OCI-M2 (cell line): ENCODE data around the gene RRM1.
A peak's percentile ranks its signal among the peaks of the same experiment; 100 is the strongest.

ENCODE experiments used
- DNase-seq: peaks from one replicate; lab custom pipeline; 2025; ENCODE audit not compliant: unreplicated experiment; lab: John Stamatoyannopoulos, UW

RRM1 gene

DNA sequence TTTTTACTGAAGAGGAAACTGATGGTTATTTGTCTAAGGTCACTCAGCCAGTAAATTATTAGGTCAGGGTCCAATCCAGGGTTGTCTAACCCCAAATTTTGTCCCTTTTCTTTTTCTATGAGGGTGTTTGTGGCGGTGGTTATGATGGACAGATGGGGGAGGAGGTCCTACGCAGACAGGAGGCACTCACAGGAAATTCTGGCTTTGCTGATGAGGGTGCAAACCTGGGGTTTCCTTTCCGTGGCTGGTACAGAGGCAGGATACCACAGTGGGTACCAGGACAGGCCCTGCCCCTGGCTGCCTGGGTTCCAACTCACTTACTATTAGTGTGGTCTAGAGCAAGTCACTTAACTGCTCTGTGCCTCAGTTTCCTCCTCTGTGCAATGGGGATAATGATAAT lies 91.0 kb downstream of the RRM1 start:
- no peak for DNase-seq

DNA sequence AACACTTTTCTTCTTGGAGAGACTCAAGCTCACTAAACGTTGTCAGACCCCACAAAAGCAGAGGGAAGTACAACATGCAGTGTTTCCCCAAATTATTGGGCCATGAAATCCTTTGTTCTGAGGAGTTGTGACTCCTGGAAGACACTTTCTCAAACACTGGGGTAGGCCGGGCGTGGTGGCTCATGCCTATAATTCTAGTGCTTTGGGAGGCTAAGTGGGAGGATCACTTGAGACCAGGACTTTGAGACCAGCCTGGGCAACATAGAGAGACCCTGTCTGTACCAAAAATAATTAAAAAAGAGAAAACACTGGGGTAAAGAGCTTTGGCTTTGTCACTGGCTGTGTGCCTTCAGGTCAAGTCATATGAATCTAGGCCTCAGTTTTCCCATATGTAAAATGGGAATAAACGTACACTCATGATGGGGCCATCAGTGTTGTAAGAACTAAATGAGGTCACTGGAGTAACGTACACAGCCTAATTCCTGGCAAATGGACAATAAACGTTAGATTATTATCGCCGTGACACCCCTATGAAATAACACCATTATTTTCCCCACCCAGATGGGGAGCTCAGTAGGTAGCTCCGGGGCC lies 92.0 kb downstream of the RRM1 start:
- DNase-seq, result no peak

DNA sequence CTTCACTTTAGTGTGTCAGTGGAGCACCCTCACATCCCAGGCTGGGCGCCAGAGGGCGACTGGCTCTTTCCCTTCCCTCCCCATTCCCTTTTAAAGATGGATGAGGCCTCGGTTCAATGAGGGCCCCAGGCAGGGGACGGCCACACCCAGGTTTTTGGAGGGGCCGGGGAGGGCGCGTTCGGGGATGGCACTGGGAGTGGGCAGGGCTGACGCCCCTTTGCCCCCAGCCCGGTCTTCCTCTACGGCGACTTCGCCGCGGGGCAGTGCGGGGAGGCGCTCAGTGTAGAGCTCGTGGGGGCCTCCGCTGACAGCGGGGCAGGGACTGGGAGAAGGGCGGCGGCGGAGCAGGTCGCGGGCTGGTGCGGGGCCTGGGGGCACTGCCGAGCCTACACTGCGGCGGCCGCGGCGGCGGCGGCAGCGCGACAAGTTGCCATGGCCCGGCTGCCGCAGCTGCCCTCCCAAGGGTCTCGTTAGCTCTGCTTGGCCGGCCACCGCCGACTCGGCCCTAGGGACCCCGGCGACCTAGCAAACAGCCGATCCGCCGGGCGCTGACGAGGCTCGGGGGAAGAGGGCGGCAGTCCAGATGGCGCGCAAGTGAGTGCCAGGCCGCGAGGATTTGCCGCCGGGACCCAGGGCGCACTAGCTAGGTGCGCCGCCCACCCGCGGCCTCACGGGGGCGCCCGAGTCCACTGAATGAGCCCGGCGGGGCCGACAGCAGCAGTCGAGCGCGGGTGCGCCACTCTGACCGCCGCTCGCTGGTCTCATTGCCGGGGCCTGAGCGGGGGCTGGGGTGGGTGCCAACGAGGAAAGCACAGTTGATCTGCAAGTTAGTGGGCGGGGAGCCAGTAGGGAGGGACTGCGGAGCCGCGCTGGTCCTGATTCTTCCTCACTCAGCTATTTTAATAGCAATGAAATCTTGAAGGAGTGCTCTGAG lies 92.7 kb downstream of the RRM1 start:
- DNase-seq, result peak; percentile 44
